Activated effector memory CD4-positive, alpha-beta T cell treated with Interleukin-2 at 50 U/mL for 16 hours (primary cell): Measurements from ENCODE around the gene GOLGA8T.
"Not testable (repeated sequence)": the region's sequence is repeated elsewhere in the genome, so short reads cannot be mapped to it uniquely, and the experiment has no call there.

Source experiments
- DNase-seq: peaks from one replicate; pipeline ENCODE4 v3.0.0-alpha.2; 2020

The GOLGA8T gene

DNA sequence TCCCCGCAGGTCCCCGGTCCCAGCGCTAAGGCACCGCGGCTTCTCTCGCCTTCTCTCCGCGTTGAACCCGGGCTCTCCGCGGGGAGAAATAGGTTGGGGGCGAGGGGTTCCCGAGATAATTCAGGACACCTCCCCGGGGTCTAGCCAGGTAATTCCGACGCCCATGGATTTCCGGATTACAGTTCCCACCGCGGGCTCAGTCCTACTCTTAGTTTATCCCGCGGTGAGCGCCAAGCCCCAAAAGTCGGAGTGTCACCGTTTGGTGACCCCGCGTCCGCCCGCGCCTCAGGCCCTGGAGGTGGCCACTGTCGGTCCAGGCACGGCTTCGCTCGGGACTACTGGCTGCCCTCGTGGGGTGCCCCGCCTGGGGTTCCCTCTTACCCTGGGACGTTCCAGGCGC is 56.8 kb downstream of the GOLGA8T start:
- not testable (repeated sequence) for DNase-seq

DNA sequence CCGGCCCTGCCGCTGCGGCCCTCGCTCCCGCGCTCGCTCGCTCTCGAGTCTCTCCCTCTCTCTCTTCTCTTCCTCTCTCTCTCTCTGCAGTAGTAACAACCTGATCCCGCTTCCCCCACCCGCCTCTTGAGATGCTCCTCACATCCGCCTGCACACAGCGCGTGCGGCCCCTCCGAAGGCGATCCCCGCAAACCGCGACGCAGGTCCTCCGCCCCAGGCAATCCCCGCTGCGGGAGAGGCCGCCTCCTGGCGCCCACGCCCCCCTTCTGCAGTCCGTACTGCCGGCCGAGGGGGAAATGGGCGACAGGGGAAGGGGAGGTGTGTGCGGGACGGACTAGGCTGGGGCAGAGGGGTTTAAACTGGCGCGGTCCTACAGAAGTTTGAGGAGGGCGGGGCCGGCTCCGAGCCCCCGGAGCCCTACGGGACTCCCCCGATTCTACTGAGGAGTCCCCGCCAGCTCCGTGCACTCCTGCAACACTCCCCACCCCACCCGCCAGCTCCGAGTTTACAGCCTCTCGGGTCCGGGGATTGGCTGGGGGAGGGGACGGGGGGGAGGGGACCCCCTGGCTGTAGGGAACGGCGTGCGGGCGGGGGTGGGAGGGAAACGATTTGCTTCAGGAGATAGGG is 57.4 kb downstream of the GOLGA8T start:
- DNase-seq = not testable (repeated sequence)

DNA sequence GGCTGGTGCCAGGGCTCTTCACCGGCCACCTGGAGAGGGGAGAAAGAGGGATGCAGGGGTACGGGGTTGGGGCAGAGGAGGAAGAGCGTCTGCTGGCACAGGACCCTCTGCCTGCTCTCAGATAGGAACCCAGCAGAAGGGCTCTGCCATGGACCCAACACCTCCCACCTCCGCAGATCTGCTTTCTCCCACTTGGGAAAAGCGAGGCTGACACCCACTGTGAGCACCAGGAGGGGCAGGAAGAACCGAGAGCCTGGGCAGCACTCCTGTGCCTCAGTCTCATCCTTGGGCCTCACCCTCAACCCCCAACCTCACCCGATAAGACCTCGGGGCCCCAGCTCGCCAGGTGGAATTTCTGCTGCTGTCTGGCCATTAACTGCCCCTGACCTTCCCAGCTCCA is 58.0 kb downstream of the GOLGA8T start:
- DNase-seq = not testable (repeated sequence)
